HL-60 (cell line): ENCODE results near the gene SYT7. TPM values are rescaled to one million over a fixed set of nuclear protein-coding genes. Genes with fewer than 3 reads are reported as not detected.
"Not testable (repeated sequence)": the region's sequence is repeated elsewhere in the genome, so short reads cannot be mapped to it uniquely, and the experiment has no call there.

Experiments
- DNase-seq, 2 experiments: peaks; one replicate each; pipeline ENCODE4 v3.0.0-alpha.2; 2010 to 2020; ENCODE audit warnings: low read depth in 1 of 2, low spot score in 1 of 2
- H3K27ac ChIP-seq: fragments of 250-450 bp; sonication (Bioruptor Pico); replicated peaks from 2 replicates; pipeline ENCODE4 v1.5.1; 2020; ENCODE audit warnings: mild to moderate bottlenecking, moderate library complexity
- H3K27me3 ChIP-seq: fragments of 250-450 bp; sonication (Bioruptor Pico); 2 replicates; pipeline ENCODE4 v1.5.1; 2021; ENCODE audit warnings: mild to moderate bottlenecking, moderate library complexity; ENCODE audit not compliant: insufficient read depth, poor library complexity, severe bottlenecking
- H3K4me3 ChIP-seq: replicated peaks from 2 replicates; pipeline ENCODE4 v1.5.1; 2011; ENCODE audit warnings: mild to moderate bottlenecking, control low read depth, low read length; ENCODE audit not compliant: insufficient read depth
- GABPA ChIP-seq: IDR thresholded peaks from 2 replicates; pipeline ENCODE4 v1.6.1; 2012; ENCODE audit warnings: low read depth
- POLR2AphosphoS5 ChIP-seq: IDR thresholded peaks from 2 replicates; pipeline ENCODE4 v1.6.1; 2012; ENCODE audit warnings: low read depth
- REST ChIP-seq: IDR thresholded peaks from 2 replicates; pipeline ENCODE4 v1.6.1; 2012; ENCODE audit warnings: low read depth; ENCODE audit not compliant: insufficient replicate concordance
- SPI1 ChIP-seq: IDR thresholded peaks from 2 replicates; pipeline ENCODE4 v1.6.1; 2012; ENCODE audit warnings: low read depth, mild to moderate bottlenecking, borderline replicate concordance
- microRNA-seq: library from miRNA; unstranded; fragments of <30 nt; microRNA quantifications from one replicate; pipeline ENCODE4, GENCODE V29; 2018
- TF ChIP-seq, protein P1 (sequence below): IDR thresholded peaks from one replicate; pipeline ENCODE4 v1.5.1; 2011; ENCODE audit warnings: low read length, control low read depth, inconsistent platforms; ENCODE audit not compliant: insufficient read depth

SYT7 gene

DNA sequence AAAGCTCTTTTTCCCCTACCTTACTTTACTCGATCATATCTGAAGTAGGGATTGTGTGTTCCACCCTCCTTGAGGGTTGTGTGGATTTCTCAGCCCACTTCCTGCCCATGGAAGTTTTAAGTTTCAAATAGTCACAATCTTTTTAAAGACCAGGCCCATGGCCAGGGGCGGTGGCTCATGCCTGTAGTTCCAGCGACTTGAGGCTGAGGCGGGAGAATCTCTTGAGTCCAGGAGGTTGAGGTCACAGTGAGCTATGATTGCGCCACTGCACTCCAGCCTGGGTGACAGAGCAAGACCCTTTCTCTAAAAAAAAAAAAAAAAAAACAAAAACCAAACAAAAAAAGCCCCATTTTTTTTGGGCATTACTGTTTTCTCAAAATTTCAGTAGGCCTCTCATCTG lies 108.6 kb downstream of the SYT7 start:
- TF ChIP-seq, protein P1, sequence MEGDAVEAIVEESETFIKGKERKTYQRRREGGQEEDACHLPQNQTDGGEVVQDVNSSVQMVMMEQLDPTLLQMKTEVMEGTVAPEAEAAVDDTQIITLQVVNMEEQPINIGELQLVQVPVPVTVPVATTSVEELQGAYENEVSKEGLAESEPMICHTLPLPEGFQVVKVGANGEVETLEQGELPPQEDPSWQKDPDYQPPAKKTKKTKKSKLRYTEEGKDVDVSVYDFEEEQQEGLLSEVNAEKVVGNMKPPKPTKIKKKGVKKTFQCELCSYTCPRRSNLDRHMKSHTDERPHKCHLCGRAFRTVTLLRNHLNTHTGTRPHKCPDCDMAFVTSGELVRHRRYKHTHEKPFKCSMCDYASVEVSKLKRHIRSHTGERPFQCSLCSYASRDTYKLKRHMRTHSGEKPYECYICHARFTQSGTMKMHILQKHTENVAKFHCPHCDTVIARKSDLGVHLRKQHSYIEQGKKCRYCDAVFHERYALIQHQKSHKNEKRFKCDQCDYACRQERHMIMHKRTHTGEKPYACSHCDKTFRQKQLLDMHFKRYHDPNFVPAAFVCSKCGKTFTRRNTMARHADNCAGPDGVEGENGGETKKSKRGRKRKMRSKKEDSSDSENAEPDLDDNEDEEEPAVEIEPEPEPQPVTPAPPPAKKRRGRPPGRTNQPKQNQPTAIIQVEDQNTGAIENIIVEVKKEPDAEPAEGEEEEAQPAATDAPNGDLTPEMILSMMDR: no peak
- TF ChIP-seq REST (no peak), SPI1 (no peak), GABPA (no peak), POLR2AphosphoS5 (no peak)
- Histone ChIP-seq H3K27ac (no peak overlapping the region), H3K27me3 (no peaks in the 10 kb centered on the region), H3K4me3 (no peak overlapping the region)
- DNase-seq: no peak

DNA sequence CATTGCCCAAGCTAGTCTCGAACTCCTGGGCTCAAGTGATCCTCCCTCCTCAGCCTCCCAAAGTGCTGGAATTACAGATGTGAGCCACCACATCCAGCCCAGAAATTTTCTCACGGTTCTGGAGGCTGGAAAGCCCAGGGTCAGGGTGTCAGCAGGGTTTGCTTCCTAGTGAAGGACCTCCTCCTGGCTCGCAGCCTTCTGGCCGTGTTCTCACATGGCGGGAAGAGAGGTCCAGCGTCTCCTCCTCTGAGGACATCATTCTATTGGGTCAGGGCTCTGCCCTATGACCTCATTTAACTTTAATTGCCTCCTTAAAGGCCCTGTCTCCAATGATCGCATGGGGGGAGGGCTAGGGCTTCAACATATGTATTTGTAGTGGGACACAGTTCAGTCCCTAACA lies 112.9 kb downstream of the SYT7 start:
- DNase-seq: no peak
- H3K27ac ChIP-seq: no peak overlapping the region
- H3K4me3 ChIP-seq: no peak overlapping the region
- no peaks in the 10 kb centered on the region for H3K27me3 ChIP-seq
- TF ChIP-seq SPI1 (no peak), REST (no peak), POLR2AphosphoS5 (no peak), GABPA (no peak)
- TF ChIP-seq, protein P1: no peak

GRCh38 chr11:61467602-61468001 lies 113.3 kb downstream of the SYT7 start:
- H3K27ac ChIP-seq, DNase-seq, H3K27me3 ChIP-seq, H3K4me3 ChIP-seq: not testable (repeated sequence)

Small RNA genes lying within 50 kb of the gene (microRNA-seq; reads per million reads assigned to microRNA genes)
- not detected for gene MIR4488
